GM18868 (cell line): ENCODE data around the gene EBNA1BP2.
"Not testable (repeated sequence)": the region's sequence is repeated elsewhere in the genome, so short reads cannot be mapped to it uniquely, and the experiment has no call there.

Experiments
- ATAC-seq: cut with Tn5 transposase; IDR thresholded peaks from one replicate; pipeline ENCODE4 v1.9.1; 2021; ENCODE audit warnings: mild to moderate bottlenecking, moderate library complexity; ENCODE audit not compliant: unreplicated experiment

Gene EBNA1BP2

GRCh38 chr1:43174873-43175272 lies 2.8 kb upstream of the EBNA1BP2 start:
- ATAC-seq = no peak

GRCh38 chr1:43172527-43172972 lies 460 bp upstream of the EBNA1BP2 start:
- ATAC-seq = peak; percentile 71

GRCh38 chr1:43171312-43171875 lies 696 bp downstream of the EBNA1BP2 start:
- no peak for ATAC-seq

GRCh38 chr1:43165765-43166164 lies 6.3 kb downstream of the EBNA1BP2 start:
- no peak for ATAC-seq

- no peak for ATAC-seq
Measured at GRCh38 chr1:43165162-43165561, 6.9 kb downstream of the EBNA1BP2 start.

DNA sequence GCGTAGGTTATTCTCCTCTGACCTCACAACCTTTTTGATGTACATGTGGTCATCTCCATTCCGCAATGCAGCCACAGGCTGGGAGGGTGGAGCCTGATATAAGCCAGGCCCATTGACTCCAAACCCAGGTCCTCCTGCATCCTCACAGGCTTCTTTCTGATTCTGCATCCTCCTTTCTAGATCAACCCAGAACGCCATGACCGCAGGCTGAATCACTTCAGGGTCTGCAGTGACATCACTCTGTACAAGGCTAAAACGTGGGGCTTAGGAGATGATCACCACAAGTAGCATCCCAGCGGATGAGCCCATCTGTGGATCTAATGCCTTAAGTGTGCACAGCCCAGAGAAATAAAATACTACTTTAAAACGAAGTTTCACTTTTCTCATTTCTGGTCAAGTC lies 16.1 kb downstream of the EBNA1BP2 start:
- no peak for ATAC-seq

DNA sequence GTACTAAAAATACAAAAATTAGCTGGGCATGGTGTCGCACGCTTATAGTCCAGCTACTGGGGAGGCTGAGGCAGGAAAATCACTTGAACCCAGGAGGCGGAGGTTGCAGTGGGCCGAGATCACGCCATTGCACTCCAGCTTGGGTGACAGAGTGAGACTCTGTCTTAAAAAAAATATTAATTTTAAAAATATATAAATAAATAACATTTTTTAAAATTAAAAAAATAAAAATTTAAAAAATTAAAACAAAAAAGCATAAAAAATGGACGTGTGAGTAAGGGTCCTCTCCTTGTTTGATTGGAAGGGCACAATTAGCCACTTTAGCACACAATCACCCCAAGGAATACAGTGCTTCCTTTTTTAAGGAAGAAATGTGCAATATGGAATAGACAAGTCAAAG lies 18.6 kb downstream of the EBNA1BP2 start:
- ATAC-seq = no peak

DNA sequence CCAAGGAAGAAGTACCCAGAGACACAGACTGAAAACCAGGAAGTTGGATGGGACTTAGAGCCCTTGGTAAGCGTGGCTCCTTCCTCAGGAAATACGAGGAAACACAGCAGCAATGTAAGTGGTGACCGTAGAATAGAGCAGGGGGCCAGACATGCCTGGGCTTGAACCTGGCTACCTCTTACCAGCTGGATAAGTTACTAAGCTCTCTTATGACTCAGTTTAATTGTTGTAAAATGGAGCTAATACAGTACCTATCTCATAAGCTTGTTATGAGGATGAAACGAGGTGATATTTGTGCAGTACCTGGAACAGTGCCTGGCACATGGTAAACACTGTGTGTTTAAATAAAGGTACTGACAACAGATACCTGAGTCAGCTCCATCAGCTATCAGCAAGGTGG lies 19.2 kb downstream of the EBNA1BP2 start:
- no peak for ATAC-seq

DNA sequence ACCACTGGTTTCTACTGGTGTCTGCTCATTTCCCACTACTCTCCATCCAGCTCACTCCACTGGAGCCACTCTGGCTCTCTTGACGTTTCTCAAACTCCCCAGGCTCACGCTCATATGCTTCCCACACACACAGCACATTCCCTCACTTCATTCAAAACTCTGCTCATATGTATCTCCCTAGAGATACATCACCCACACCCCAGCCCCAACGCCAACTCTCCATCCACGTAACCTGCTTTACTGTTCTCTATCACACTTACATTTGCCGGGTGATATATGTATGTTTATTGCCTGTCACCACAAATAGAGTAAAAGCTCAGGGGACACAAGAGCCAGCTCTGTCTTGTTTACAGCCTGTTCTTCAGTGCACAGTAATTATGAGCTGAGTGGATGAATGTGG lies 22.2 kb downstream of the EBNA1BP2 start:
- ATAC-seq = no peak

DNA sequence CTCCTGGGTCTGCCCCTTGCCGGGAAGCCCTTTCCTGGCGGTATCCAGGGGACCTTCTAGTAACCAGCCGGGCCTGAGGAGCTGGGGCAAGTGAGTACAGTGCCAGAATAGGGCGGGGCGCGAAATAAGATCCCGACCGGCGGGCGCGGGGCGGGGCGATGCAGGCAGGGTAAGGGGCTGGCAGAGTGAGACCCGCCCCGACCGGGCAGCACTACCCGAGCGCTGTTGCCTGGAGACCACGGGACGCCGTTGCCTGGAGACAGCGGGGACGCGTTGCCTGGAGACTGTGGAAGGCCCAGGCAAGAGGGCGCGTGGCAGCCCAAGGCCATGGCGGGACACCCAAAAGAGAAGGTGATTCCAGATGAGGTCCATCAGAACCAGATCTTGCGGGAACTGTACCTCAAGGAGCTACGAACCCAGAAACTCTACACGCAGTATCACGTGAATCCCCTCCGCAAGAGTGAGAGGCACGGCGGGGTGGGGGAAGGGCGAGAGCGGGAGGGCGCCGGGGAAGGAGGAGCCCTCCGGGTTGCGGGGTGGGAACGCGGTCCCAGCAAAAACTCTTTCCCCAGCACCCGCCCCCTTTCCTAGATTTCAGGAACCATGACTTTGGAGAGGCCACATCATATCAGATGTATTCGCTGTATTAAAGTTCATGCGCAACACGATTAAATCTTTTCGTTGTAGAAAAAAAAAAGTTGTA lies 24.3 kb downstream of the EBNA1BP2 start:
- no peak for ATAC-seq

DNA sequence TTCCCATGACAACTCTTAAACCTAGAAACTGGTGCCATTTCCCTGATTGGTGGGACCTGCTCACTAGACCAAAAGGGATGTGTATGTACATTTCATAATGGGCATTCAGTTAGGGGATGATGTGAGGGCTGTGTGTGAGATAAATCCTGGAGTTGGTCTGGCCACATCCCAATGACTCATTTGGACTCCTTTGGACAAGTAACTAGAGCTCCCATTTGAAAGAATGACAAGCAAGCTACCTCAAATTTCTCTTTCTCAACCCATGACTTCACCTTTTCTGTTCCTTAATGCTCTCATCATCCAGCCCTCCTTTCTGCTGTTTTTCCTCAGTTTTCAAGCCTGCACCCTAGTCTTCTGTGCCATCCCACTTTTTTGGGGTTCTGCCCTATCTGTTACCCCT lies 27.9 kb downstream of the EBNA1BP2 start:
- no peak for ATAC-seq

DNA sequence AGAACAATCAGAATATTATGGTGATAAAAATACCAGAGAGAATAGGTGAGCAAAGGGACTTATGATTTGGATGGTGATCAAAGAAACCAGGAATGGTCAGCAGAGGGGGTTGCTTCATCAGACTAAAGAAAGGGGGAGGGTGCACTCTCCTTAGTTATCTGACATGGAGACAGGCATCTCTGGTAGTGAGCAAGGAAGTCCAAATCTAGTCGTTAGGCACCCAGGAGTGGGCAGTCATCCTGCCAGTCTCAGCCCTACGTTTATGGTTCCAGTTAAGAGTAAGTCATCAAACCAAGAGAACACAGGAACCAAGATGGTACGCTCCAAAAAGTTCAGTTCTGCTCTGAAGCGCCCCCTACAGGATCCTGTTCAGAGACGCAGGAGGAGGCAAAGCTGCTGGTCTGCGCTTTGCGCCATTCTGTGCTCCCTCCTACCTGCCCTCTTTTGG lies 28.6 kb downstream of the EBNA1BP2 start:
- ATAC-seq = no peak

GRCh38 chr1:43140583-43140982 lies 31.5 kb downstream of the EBNA1BP2 start:
- no peak for ATAC-seq

GRCh38 chr1:43140010-43140409 lies 32.1 kb downstream of the EBNA1BP2 start:
- ATAC-seq = no peak

- ATAC-seq = not testable (repeated sequence)
Measured at GRCh38 chr1:43139295-43139694, 32.8 kb downstream of the EBNA1BP2 start.

GRCh38 chr1:43137445-43138052 lies 34.5 kb downstream of the EBNA1BP2 start:
- no peak for ATAC-seq

GRCh38 chr1:43135857-43136781 lies 36.0 kb downstream of the EBNA1BP2 start:
- ATAC-seq = no peak

GRCh38 chr1:43134640-43135039 lies 37.5 kb downstream of the EBNA1BP2 start:
- ATAC-seq = no peak

GRCh38 chr1:43134068-43134467 lies 38.0 kb downstream of the EBNA1BP2 start:
- ATAC-seq = no peak

DNA sequence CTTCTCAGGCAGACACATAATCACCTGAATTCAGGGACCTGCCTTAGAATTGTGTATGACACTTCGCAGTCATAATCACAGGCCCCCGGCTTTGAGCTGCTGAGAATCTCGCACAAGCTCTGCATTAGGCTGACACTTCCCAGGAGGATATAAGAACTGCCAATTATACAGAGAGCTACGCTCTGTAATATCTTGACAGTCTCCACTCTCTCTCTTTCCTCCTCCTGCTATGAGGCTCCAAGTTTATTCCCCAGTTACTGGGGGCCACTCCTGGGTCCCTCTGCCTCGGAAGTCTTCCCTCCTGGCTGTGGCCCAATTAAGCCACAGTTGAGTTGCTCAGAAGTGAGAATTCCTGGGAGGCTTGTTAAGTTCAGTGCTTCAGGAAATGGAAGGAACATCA lies 42.7 kb downstream of the EBNA1BP2 start:
- no peak for ATAC-seq

DNA sequence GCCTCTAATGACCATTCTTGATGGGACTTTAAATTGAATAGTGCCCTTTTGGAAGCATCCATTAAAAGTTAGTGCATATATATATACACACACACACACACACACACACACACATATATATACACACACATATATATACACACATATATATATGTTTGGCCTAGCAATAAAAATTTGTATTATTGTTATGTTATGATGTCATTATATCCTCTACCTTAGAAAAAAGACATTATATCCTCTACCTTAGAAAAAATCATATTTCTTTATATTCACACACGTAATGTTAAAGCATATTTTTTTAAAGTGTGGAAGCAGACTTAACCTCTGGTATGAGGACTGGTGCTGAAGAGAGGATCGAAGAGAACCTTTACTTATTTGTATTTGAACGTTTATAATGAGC lies 43.3 kb downstream of the EBNA1BP2 start:
- ATAC-seq = no peak
